ENCODE measurements around the gene CACNA2D1. TPM values are rescaled to one million over a fixed set of nuclear protein-coding genes. Genes with fewer than 3 reads are reported as not detected.
"Not testable (repeated sequence)": the region's sequence is repeated elsewhere in the genome, so short reads cannot be mapped to it uniquely, and the experiment has no call there.

Gene CACNA2D1
- total RNA-seq, 2 experiments from 2014 or later: not detected

DNA sequence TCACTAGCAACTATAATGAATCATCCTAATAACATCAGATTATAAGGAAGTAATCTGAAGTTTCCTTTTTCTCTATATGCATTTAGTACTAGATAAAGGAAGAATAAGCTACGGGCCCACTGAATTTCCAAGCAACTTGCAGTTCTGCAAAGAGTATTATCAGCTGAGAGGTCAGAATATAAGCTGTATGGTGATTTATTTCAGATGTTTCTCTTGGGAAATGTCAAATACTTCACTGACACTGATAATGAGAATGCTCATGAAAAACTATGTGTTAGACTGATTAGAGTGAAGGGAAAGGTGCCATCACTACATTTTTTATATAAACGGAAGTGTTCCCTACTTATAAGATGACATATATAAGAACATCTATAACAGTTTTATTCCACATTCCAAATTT, 422.5 kb downstream of the CACNA2D1 start:
- intact Hi-C loops (cut with micrococcal nuclease): no loop called here
- no peaks in the 10 kb centered on the region for H3K36me3 Mint-ChIP-seq (ENCODE audit: low read depth)
- ATAC-seq (no peak), DNase-seq (no peak)
- H3K9me3 Mint-ChIP-seq: no peaks in the 10 kb centered on the region
- no peaks in the 10 kb centered on the region for H3K4me1 Mint-ChIP-seq (ENCODE audit: low read depth)
- TF ChIP-seq, protein P1, sequence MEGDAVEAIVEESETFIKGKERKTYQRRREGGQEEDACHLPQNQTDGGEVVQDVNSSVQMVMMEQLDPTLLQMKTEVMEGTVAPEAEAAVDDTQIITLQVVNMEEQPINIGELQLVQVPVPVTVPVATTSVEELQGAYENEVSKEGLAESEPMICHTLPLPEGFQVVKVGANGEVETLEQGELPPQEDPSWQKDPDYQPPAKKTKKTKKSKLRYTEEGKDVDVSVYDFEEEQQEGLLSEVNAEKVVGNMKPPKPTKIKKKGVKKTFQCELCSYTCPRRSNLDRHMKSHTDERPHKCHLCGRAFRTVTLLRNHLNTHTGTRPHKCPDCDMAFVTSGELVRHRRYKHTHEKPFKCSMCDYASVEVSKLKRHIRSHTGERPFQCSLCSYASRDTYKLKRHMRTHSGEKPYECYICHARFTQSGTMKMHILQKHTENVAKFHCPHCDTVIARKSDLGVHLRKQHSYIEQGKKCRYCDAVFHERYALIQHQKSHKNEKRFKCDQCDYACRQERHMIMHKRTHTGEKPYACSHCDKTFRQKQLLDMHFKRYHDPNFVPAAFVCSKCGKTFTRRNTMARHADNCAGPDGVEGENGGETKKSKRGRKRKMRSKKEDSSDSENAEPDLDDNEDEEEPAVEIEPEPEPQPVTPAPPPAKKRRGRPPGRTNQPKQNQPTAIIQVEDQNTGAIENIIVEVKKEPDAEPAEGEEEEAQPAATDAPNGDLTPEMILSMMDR (IDR thresholded peaks at IDR 0.05): no peak
- POLR2A ChIA-PET: no interaction called here
- no peaks in the 10 kb centered on the region for H3K27me3 Mint-ChIP-seq
- no peak overlapping the region for H3K27ac Mint-ChIP-seq
- H3K4me3 Mint-ChIP-seq: no peak overlapping the region
- CTCF ChIA-PET: no interaction called here

DNA sequence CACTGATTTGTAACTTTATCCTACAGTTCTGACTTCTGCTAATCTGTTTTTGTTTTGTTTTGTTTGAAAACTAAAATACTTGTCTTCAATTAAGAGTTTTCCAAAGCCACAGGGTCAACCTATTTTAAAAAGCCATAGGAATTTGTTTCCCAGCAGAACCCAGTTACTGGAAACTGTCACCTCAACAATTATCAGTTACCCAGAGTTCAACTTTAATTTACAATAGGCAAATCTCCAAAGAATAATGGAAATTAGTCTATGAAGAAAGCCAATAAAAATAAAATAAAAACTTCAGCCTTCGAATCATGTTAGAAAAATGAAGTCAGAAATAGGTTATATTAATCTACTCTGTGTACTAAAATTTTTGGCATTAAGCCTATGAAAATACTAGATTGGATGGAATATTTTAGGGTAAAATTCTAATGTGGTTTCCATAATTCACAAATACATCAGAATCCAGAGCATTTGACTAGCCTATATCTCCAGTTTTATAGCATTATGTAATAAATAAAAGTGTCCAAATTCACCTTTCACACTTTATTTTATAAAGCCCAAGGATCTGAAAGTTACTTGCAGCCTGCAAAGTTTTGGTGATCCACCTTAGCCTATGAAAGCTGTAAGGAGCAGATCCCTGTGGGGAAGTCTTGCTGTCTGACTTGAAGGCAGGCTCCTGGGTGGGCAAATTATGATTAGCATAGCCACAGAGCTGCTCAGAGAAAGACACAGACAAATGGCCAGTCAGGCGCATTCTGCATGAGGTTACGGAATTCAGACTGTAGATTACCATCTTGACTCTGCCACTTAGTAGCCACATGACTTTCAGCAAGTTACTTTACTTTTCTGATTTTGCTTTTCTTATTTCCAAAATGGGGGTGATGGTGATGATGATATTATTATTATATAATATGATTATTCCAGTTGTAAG, 423.8 kb downstream of the CACNA2D1 start:
- Mint-ChIP-seq H3K4me3 (no peak overlapping the region), H3K4me1 (ENCODE audit: low read depth) (no peaks in the 10 kb centered on the region), H3K27ac (no peak overlapping the region), H3K36me3 (ENCODE audit: low read depth) (no peaks in the 10 kb centered on the region), H3K9me3 (no peaks in the 10 kb centered on the region), H3K27me3 (no peaks in the 10 kb centered on the region)
- ChIA-PET CTCF (no interaction called here), POLR2A (no interaction called here)
- TF ChIP-seq, protein P1 (IDR thresholded peaks at IDR 0.05): no peak
- ATAC-seq (no peak), DNase-seq (no peak)
- intact Hi-C loops (cut with micrococcal nuclease): no loop called here

DNA sequence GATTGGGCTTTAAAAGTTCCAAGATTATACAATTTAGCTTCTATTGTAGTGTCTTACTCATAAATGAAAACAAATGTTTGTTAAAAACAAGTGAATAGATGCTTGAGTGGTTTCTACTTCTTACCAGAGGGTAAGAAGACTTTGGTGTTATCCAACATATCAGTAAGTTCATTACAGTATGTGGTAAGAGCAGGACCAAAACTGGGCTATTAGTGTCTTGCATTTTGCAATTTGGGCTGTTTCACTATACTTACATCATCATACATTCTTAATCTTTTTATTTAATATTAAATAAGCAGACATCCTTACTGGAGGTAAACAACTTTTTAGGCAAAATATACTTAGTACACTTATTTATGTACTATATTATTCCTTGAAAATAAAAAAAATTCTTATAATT, 425.4 kb downstream of the CACNA2D1 start:
- DNase-seq: no peak
- Mint-ChIP-seq H3K9me3 (no peaks in the 10 kb centered on the region), H3K4me1 (ENCODE audit: low read depth) (no peaks in the 10 kb centered on the region), H3K36me3 (ENCODE audit: low read depth) (no peaks in the 10 kb centered on the region), H3K4me3 (no peak overlapping the region), H3K27ac (no peak overlapping the region), H3K27me3 (no peaks in the 10 kb centered on the region)
- TF ChIP-seq, protein P1 (IDR thresholded peaks at IDR 0.05): no peak
- no peak for ATAC-seq
- POLR2A ChIA-PET: no interaction called here
- intact Hi-C loops (cut with micrococcal nuclease): no loop called here
- CTCF ChIA-PET: no interaction called here

DNA sequence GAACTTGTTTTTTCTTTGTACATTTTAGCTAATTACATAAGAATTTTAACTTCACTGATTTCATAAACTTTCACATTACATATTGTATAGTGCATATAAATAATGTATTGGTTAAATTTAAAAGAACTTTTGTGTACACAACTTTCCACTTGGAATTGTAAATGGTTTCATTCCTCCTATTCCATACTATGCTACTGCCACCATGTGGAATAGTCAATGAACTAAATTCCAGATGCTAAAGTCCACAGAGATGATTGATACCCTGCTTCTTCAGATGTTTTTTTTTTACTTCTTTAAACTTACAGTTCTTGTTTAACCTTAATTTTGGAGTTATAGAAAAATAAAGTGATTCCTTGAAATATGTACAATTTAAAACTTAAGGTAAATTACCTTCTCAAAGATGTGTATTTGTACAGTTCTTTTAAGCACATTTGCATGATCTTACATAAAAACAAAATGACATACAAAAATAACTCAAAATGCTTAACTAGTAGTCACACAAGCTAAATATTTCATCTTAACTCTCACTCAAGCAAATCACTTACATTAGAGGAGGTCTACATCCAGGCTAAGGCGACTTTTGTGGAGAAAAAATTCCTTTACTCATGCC, 426.1 kb downstream of the CACNA2D1 start:
- TF ChIP-seq, protein P1 (IDR thresholded peaks at IDR 0.05): no peak
- CTCF ChIA-PET: no interaction called here
- DNase-seq: no peak
- Mint-ChIP-seq H3K27ac (no peak overlapping the region), H3K36me3 (ENCODE audit: low read depth) (no peaks in the 10 kb centered on the region), H3K27me3 (no peaks in the 10 kb centered on the region), H3K9me3 (no peaks in the 10 kb centered on the region), H3K4me1 (ENCODE audit: low read depth) (no peaks in the 10 kb centered on the region), H3K4me3 (no peak overlapping the region)
- no peak for ATAC-seq
- intact Hi-C loops (cut with micrococcal nuclease): no loop called here
- POLR2A ChIA-PET: no interaction called here

DNA sequence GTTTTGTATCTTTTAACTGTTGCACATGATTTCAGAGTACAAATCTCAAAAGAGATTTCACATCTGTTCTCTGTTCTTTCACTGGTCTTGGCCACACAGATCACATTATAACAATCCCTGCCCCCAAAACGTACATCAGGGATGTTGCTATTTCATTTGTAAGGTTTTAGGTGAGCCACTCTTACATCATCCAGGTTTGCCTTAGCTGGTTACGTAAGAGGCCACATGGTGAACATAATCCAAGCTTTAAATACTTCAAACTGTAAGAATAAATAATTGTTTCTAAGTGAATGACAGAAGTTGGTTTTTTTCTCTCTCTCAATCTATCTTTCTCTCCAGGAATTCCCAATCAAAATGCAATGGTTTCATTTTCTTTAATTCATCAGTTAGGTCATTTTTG, 427.8 kb downstream of the CACNA2D1 start:
- ChIA-PET POLR2A (interaction anchor here (0.6 kb wide), 1 partner anchor 13 kb away, joined by 3 read pairs; no protein-coding TSS in a partner anchor), CTCF (no interaction called here)
- no peaks in the 10 kb centered on the region for H3K36me3 Mint-ChIP-seq (ENCODE audit: low read depth)
- H3K9me3 Mint-ChIP-seq: no peaks in the 10 kb centered on the region
- no peaks in the 10 kb centered on the region for H3K4me1 Mint-ChIP-seq (ENCODE audit: low read depth)
- intact Hi-C loops (cut with micrococcal nuclease): no loop called here
- no peak for ATAC-seq
- no peak overlapping the region for H3K27ac Mint-ChIP-seq
- DNase-seq: no peak
- H3K4me3 Mint-ChIP-seq: no peak overlapping the region
- no peaks in the 10 kb centered on the region for H3K27me3 Mint-ChIP-seq
- TF ChIP-seq, protein P1 (IDR thresholded peaks at IDR 0.05): no peak

DNA sequence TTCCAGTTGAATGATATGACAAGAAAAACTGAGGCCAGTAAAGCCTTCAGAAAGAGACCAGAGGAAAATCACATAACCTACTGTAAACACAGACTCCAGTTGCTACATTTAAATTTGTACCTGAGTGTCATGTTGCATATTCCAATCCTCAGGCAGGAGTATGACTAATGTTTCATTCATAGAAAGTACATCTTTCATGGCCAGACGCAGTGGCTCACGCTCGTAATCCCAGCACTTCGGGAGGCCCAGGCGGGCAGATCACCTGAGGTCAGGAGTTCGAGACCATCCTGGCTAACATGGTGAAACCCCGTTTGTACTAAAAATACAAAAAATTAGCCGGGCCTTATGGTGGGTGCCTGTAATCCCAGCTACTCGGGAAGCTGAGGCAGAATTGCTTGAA, 429.0 kb downstream of the CACNA2D1 start:
- H3K36me3 Mint-ChIP-seq (ENCODE audit: low read depth); H3K4me3 Mint-ChIP-seq; H3K4me1 Mint-ChIP-seq (ENCODE audit: low read depth); DNase-seq; H3K27ac Mint-ChIP-seq; CTCF ChIA-PET; ATAC-seq; H3K27me3 Mint-ChIP-seq; POLR2A ChIA-PET; H3K9me3 Mint-ChIP-seq; intact Hi-C loops (cut with micrococcal nuclease): not testable (repeated sequence)
